Measurements from ENCODE around the gene COL23A1. TPM values are rescaled to one million over a fixed set of nuclear protein-coding genes. Genes with fewer than 3 reads are reported as not detected.
"Not testable (repeated sequence)": the region's sequence is repeated elsewhere in the genome, so short reads cannot be mapped to it uniquely, and the experiment has no call there.

The COL23A1 gene
- total RNA-seq, 4 donors from 2014 or later: 7.9 to 20.4 (median 12.0) TPM

GRCh38 chr5:178256746-178257145 is 333.4 kb downstream of the COL23A1 start:
- H3K27me3 ChIP-seq: no peaks in the 10 kb centered on the region
- DNase-seq (ENCODE audit: low spot score in 2 of 2): no peak
- WGBS, 2 donors: 70 to 78% methylated on average over 16 of the region's 19 CpGs
- H3K9me3 ChIP-seq: no peaks in the 10 kb centered on the region
- no peaks in the 10 kb centered on the region for H3K4me1 ChIP-seq
- H3K4me3 ChIP-seq: no peak overlapping the region
- no peaks in the 10 kb centered on the region for H3K36me3 ChIP-seq
- TF ChIP-seq EP300 (IDR thresholded peaks at IDR 0.05): no peak
- TF ChIP-seq, protein P1, sequence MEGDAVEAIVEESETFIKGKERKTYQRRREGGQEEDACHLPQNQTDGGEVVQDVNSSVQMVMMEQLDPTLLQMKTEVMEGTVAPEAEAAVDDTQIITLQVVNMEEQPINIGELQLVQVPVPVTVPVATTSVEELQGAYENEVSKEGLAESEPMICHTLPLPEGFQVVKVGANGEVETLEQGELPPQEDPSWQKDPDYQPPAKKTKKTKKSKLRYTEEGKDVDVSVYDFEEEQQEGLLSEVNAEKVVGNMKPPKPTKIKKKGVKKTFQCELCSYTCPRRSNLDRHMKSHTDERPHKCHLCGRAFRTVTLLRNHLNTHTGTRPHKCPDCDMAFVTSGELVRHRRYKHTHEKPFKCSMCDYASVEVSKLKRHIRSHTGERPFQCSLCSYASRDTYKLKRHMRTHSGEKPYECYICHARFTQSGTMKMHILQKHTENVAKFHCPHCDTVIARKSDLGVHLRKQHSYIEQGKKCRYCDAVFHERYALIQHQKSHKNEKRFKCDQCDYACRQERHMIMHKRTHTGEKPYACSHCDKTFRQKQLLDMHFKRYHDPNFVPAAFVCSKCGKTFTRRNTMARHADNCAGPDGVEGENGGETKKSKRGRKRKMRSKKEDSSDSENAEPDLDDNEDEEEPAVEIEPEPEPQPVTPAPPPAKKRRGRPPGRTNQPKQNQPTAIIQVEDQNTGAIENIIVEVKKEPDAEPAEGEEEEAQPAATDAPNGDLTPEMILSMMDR (IDR thresholded peaks at IDR 0.05): no peak
- no peak for TF ChIP-seq POLR2A (IDR thresholded peaks at IDR 0.05)
- no peak overlapping the region for H3K27ac ChIP-seq

- not testable (repeated sequence) for H3K4me1 ChIP-seq; H3K27ac ChIP-seq; H3K27me3 ChIP-seq; DNase-seq (ENCODE audit: low spot score in 2 of 2); H3K4me3 ChIP-seq; H3K9me3 ChIP-seq; H3K36me3 ChIP-seq
- 92 to 93% methylated on average over 18 of the region's 18 CpGs for WGBS, 2 donors
Observed at GRCh38 chr5:178253632-178254031, 336.6 kb downstream of the COL23A1 start.

DNA sequence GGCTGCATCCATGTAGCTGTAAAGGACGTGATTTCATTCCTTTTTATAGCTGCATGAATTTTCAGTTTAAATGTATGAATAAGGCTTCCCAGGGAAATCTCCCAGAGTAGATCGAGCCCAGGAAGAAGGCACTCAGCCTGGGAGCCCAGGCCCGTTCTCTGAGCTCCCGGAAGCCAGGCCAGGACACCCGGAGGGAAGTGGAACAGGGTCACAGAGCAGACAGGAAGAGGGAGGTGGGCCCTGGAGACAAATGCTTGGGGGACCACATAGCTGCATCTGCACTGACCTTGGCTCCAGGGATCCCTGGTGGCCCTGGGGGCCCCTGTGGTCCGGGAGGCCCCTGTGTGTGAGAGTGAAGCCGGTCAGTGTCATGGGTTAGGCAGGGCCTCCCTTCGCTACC is 337.9 kb downstream of the COL23A1 start:
- H3K4me3 ChIP-seq: no peak overlapping the region
- no peak for TF ChIP-seq POLR2A (IDR thresholded peaks at IDR 0.05)
- TF ChIP-seq, protein P1 (IDR thresholded peaks at IDR 0.05): no peak
- TF ChIP-seq EP300 (IDR thresholded peaks at IDR 0.05): no peak
- H3K27ac ChIP-seq: no peak overlapping the region
- H3K36me3 ChIP-seq: no peaks in the 10 kb centered on the region
- H3K4me1 ChIP-seq: no peaks in the 10 kb centered on the region
- 67 to 69% methylated on average over 8 of the region's 8 CpGs for WGBS, 2 donors
- H3K27me3 ChIP-seq: no peaks in the 10 kb centered on the region
- H3K9me3 ChIP-seq: no peaks in the 10 kb centered on the region
- no peak for DNase-seq (ENCODE audit: low spot score in 2 of 2)

GRCh38 chr5:178250263-178250662 is 339.9 kb downstream of the COL23A1 start:
- no peaks in the 10 kb centered on the region for H3K4me1 ChIP-seq
- H3K9me3 ChIP-seq: no peaks in the 10 kb centered on the region
- H3K27me3 ChIP-seq: no peaks in the 10 kb centered on the region
- H3K4me3 ChIP-seq: no peak overlapping the region
- H3K27ac ChIP-seq: no peak overlapping the region
- DNase-seq (ENCODE audit: low spot score in 2 of 2): no peak
- TF ChIP-seq, protein P1 (IDR thresholded peaks at IDR 0.05): no peak
- TF ChIP-seq POLR2A (IDR thresholded peaks at IDR 0.05) (no peak), EP300 (IDR thresholded peaks at IDR 0.05) (no peak)
- 68 to 72% methylated on average over 6 of the region's 6 CpGs for WGBS, 2 donors
- no peaks in the 10 kb centered on the region for H3K36me3 ChIP-seq

DNA sequence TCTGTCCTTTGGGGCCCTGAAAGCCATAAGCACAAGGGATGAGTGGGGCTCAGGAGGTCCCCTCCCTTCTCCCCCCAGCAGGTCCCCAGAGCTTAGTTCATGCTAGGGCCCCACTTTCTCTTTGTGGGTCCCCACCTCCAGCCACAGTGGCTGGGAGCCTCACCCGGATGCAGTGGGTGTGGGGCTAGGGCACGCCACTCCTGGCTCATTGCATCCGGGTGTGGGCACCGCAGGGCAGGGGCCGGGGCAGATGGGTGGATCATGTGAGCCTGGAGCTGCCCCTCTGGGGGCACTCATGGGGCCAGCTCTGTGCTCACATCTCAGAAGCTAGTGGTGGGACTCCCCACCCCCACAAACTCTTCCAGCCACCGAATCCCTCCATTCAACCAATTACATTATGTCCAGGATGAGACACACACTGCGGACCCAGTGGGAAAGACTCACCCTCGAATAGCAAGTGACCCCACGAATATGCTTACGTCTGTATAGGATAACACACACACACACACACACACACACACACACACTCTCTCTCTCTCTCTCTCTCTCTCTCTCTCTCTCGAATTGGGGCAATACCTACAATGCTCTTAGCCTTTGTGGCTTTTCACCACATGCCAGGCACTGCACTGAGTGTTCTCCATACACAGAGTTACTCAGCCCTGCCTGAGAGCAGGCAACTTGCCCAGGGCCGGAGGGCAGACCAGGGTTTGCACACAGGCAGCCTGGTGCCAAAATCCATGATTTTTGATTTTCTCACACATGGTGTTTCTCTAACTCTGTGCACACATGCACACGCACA is 340.8 kb downstream of the COL23A1 start:
- H3K36me3 ChIP-seq: no peaks in the 10 kb centered on the region
- H3K27me3 ChIP-seq: no peaks in the 10 kb centered on the region
- no peak for DNase-seq (ENCODE audit: low spot score in 2 of 2)
- H3K27ac ChIP-seq: no peak overlapping the region
- no peak overlapping the region for H3K4me3 ChIP-seq
- 54 to 56% methylated on average over 8 to 13 of the region's 13 CpGs for WGBS, 2 donors
- no peaks in the 10 kb centered on the region for H3K4me1 ChIP-seq
- no peaks in the 10 kb centered on the region for H3K9me3 ChIP-seq
- no peak for TF ChIP-seq EP300 (IDR thresholded peaks at IDR 0.05)
- no peak for TF ChIP-seq POLR2A (IDR thresholded peaks at IDR 0.05)
- TF ChIP-seq, protein P1 (IDR thresholded peaks at IDR 0.05): no peak

Measured in tibial nerve (tissue), 4 donors.